Measurements from ENCODE around the gene ZNHIT2.

DNA sequence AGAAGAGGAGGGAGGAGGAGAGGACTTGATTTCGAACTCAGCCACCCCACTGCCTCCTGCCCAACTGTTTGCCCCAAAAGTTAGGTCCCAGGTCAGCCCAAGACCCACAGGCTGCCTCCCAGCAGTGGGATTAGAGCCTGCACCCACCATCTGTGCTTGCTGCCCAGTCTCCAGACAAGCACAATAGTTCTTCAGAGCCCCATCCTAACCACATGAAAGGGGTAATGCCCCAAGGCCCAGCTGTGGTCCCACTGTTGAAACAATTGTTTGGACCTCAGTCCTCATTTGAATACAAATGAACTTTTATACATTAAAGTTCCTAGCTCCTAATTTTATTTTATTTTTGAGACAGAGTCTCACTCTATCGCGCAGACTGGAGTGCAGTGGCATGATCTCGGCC is 26.9 kb downstream of the ZNHIT2 start:
- TF ChIP-seq POLR2AphosphoS5 (IDR thresholded peaks at IDR 0.05; ENCODE audit: low read depth, low read length) (peak; percentile 28; the same call in 1 of the 2 replicates), POLR2A (IDR thresholded peaks at IDR 0.05; ENCODE audit: low read depth, low read length) (0 out of 2 replicates have a peak, but pooled peaks have one; percentile 34)
